ENCODE measurements around the gene DRC3.
"Not testable (repeated sequence)": the region's sequence is repeated elsewhere in the genome, so short reads cannot be mapped to it uniquely, and the experiment has no call there.

Gene DRC3, protein sequence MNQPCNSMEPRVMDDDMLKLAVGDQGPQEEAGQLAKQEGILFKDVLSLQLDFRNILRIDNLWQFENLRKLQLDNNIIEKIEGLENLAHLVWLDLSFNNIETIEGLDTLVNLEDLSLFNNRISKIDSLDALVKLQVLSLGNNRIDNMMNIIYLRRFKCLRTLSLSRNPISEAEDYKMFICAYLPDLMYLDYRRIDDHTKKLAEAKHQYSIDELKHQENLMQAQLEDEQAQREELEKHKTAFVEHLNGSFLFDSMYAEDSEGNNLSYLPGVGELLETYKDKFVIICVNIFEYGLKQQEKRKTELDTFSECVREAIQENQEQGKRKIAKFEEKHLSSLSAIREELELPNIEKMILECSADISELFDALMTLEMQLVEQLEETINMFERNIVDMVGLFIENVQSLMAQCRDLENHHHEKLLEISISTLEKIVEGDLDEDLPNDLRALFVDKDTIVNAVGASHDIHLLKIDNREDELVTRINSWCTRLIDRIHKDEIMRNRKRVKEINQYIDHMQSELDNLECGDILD

DNA sequence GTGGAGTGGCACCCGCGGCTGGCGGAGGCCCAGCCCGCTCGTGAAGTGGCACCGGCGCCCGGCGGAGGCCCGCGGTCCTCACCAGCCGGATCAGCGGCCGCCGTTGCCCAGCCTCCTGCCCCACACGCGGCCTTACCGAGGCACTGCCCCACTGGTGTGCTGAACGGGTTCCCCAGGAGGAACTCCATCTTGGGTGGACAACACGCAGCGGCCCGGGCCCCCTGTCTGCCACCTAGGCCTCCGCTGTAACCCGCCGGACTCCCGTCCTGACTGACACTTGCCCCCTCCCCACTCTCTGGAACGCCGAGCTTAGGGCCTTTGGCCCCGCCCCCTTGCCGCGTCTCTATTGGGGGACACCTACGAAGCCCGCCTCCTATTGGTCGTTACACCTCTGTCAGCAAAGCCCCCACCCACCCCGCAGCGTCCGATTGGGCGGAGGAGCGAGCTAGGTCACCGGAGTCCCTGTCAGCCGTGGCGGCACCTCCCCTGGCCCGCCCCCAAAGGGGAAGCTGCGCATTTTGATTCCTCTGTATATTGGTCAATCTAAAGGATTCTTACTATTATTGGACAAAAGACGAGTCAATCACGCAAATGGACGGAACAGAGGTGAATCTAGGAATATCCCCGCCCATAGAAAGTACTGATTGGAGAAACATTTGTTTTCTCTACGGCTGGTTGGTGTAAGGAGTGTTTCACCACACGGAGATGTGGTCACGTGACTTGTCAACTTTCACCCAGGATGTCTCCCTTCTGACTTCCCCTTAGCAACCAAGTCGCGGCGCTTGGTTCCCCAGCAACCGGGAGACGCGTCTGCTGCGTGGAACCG, at the start of gene DRC3, which contains the start of gene TOM1L2:
DRC3 (plus strand) TSS at position 737 of the 826 bp plus-strand sequence. CDS start 4,737 bp downstream, outside the sequence.
TOM1L2 (minus strand) TSS at position 275 of the 826 bp plus-strand sequence; CDS start at position 188, 87 bp downstream.
- DNase-seq (ENCODE audit: low spot score) = peak; percentile 100

DNA sequence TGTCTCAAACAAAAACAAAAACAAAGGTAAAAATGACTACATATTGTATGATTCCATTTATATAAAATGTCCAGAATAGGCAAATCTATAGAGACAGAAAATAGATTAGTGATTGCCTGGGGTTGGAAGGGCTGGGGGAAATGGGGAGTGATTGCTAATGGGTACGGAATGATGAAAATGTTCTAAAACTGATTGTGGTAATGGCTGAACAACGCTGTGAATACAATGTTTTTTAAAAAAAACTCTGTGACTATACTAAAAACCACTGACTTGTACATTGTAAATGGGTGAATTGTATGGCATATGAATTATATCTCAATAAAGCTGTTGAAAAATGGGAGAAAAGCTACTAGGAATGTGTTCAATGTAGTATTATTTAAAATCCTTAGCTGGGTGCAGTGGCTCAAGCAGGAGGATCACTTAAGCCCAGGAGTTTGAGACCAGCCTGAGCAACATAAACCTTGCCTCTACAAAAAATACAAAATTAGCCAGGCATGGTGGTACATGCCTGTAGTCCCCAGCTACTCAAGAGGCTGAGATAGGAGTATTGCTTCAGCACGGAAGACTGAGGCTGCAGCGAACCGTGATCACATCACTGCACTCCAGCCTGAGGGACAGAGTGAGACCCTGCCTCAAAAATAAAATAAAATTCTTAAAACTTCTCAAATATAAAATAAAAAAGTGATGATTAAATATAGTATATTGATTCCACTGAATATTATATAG, 48.4 kb upstream of the DRC3 start:
- DNase-seq (ENCODE audit: low spot score) = no peak

DNA sequence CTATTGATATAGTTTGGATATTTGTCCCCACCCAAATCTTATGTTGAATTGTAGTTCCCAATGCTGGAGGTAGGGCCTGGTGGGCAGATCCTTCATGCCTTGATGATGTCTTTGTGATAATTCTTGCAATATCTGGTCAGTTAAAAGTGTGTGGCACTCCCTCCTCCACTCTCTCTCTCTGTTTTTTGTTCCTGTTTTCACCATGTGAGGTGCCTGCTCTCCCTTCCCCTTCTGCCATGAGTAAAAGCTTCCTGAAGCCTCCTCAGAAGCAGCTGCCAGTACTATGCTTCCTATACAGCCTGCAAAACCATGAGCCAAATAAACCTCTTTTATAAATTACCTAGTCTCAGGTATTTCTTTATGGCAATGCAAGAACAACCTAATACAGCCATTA, 47.8 kb upstream of the DRC3 start:
- DNase-seq (ENCODE audit: low spot score) = no peak

DNA sequence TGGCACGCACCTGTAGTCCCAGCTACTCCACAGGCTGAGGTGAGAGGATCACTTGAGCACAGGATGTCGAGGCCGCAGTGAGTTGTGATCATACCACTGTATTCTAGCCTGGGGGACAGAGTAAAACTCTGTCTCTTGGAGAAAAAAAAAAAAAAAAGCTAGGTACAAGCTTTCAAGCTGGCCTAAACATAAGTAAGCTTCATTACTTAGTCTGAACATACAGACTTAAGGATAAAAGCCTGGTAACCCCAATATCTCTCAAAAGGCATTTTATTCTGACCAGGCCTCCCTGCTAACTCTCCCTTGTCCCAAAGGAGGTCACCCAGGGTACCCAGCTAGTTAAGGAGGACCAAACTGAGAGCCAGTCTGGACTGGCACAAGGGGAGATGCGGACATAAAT, 46.6 kb upstream of the DRC3 start:
- DNase-seq (ENCODE audit: low spot score) = no peak

DNA sequence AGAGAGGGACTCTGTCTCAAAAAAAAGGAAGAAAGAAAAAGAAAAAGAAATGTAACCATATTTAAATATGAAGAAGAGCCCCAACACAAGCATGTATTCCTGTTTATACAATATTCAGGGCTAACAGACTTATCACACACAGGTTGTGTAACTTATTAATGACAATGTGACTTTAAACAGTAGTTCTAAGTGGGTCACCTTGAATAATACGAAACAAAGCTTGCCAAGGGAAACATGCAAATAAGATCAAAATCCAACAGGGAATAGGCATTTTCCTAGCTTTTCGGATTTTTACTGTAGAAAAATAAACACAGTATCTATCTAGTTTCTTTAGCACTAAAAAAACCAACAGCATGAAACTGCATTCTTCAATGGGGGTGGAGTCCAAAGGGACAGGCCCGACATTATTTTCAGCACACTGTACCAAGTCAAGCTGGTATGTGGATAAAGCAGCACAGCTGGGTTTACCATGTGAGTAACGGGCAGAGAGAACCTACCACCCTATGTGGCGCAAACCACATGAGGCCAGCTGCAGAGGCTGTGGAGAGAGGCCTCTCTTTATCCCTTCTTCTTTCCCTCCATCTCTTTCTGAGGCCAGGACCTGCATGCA, 45.7 kb upstream of the DRC3 start:
- no peak for DNase-seq (ENCODE audit: low spot score)

DNA sequence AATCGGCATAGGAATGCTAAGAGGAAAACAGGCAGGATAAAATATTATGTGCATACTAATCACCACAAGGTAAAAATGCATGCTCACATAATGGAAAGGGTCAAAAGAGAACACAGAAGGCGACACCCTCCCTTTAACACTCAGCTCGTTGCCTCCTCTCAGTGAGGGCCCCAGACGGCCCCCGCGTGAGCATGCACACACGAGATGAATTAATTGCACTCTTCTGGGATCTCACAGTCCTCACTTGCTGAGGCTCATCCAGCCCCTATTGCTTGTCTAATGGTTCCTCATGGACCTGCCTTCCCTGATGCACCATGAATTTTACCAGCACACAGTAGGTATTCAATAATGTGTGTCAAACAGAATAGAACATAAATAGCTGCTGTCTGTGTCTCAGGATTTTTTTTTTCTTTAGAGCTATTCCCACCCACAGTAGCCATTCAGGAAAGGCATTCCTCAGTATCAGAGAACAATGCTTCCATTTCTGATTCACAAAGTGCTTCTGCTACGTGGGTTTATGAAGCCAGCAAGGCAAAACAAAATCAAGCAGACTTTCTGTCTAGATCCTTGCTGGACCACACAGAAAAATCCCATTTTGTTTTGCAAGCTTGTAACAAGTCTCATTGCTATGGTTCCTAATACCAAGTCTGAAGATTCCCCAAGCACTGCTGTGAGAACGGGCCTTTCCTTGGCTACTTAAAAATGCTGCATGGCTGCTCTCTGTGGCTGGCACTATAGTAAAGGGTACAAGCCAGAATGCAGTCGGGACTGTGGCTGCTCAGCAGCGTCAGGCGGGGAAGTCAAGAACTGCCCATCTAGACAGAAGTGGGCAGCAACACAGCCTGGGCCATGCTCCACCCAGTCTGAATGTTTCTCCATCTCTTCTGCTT, 44.0 kb upstream of the DRC3 start:
- no peak for DNase-seq (ENCODE audit: low spot score)

DNA sequence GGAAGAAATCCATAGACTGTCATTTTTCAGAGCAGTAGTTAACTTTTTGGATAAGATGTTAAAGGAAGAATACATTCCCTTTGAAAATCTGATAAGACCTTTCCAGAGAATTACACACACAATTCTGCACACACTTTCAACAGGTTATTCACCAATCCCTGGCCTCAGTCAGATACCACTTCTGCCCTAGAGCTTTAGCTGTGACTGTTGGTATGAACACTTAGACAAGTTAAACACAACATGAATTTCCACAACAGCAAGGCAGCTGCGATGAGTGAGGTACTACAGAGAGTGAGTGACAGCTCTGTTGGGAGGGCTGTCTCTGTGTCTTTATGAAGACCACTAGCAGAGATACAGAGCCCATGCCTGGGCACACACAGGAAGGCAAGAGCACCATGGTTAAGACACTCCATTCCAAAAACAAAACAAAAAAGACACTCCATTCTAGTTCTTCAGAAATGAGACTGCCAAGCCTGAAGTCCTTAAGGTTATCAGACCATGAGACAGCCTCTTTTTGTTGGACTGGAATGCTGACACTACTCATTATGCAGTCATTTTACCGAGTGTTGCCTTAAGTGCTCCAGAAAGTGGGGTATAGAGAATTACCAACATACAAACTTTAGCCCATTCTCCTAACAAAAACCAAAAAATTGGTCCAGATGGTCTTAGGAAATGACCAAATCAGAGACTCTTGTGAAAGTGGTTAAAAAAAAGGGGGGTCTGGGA, 42.8 kb upstream of the DRC3 start:
- no peak for DNase-seq (ENCODE audit: low spot score)

DNA sequence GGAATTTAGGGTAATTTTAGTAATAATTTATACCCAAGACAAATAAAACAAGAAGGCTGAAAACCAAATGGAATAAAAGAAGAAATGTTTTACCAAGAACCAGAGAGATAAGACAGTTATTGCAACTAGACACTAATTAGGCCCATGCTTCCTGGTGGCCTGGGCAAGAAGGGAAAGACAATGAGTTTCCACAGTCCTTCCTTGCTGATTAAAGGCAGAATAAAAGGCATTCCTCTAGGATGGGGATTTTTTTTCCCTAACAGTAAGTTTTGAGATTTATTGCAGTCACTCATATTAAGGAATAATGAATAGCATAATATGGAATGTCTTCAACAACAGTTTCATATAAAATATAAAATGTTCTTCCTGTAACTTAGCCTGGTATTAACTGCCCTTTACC, 42.0 kb upstream of the DRC3 start:
- no peak for DNase-seq (ENCODE audit: low spot score)

DNA sequence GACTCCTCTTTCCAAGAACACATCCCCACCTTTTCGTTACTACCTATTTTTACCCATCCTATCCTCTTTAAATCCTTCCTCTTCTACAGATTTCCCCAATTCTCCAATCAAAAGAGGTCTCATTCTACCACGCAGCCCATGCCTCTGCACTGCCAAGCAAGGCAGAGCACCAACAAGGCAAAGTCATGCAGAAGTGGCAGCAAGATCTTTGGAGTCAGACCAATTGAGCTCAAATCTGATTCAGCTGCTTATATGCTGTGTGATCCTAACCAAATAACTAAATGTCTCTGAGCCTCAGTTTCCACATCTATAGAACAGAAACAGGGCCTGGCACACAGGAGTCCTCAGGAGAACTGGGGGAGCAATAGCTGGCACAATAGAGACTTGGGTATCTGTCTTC, 41.5 kb upstream of the DRC3 start:
- DNase-seq (ENCODE audit: low spot score) = no peak

DNA sequence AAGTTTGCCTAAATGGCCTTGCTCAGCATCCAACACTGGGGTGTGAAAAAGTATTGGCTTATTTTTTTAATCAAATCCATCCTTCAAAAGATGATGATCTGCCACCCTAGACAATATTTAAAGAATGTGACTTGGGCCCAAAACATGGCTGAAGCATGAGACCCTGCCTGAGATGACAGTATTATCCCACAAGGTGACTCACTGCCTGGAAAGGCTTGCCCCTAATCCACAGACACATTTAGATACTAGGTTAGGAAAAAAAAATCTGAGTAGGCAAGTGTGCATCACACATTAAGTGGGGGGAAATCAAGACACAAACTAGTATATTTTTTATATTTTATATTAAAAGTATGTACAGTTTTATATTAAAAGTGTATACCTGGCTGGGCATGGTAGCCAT, 38.9 kb upstream of the DRC3 start:
- no peak for DNase-seq (ENCODE audit: low spot score)

DNA sequence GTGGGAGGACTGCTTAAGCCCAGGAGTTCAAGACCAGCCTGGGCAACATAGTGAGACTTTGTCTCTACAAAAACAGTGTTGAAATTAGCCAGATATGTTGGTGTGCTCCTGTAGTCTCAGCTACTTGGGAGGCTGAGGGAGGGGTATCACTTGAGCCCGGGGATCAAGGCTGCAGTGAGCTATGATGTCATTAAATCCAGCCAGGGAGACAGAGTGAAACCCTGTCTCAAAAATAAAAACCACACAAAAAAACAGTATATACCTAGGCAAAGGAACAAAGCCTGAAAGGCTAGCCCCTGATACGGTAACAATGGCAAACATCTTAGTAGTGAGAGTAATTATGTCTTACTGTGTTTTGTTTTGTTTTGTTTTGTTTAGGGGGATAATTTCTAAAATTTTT, 38.4 kb upstream of the DRC3 start:
- DNase-seq (ENCODE audit: low spot score) = no peak

DNA sequence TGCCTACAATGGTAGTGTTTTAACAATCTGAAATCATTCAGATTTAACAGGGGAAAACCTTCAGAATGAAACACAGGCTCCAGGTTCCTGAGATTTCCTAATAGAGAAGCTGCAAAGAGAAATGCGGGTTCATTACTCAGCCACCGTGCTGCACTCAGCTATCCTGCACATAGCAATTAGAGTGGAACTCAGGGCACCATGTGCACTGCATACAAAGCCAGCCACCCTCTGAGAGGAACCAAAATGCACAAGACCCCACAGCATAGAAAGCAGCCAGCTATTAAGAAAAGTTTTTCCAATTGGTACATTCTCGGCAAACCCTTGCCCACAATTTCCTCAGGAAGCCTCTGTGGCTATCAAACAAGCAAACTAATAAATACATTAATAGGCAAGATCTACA, 37.9 kb upstream of the DRC3 start:
- DNase-seq (ENCODE audit: low spot score) = no peak

DNA sequence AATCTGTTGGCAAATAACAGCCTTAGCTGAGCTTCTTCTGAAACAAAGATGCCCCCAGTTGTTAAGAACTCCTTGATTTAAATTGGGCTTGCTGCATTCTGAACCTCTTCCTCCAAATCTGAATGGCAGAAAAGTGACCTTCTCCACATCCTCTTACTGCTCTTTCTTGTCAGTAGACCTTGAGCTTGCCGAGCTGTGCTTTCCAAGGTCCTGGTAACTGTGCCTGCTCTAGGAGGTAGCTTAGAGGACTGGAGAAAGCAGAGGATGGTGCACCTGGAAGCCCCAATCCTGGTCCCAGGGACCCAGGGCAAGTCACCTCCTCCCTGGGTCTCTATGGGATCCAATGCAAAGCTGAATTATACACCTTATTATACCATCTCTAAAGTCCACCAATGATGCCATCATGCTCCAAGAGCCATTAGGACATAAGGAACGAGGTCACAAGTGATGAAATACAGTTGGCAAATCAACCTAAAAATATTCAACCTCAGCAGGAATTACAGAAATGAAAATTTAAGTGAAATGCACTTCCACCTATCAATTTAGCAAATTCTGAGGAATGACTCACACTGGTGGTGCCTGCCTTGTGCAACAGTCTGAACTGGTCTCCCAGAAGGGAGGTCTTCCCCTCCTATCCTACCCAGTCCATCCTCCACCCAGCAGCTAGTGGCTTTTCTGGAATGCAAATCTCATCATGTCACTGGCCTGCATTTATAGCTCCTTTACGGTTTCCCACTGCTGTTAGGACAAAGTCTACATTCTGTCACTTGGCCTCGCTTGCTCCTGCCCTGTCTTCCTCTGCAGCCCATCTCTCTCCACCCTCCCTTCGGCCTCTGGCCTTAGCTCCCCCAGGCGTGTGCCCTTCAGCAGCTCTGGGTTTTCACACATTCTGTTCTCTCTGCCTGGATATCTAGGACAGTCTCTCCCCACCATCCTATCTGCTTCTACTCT, 37.1 kb upstream of the DRC3 start:
- DNase-seq (ENCODE audit: low spot score) = no peak

DNA sequence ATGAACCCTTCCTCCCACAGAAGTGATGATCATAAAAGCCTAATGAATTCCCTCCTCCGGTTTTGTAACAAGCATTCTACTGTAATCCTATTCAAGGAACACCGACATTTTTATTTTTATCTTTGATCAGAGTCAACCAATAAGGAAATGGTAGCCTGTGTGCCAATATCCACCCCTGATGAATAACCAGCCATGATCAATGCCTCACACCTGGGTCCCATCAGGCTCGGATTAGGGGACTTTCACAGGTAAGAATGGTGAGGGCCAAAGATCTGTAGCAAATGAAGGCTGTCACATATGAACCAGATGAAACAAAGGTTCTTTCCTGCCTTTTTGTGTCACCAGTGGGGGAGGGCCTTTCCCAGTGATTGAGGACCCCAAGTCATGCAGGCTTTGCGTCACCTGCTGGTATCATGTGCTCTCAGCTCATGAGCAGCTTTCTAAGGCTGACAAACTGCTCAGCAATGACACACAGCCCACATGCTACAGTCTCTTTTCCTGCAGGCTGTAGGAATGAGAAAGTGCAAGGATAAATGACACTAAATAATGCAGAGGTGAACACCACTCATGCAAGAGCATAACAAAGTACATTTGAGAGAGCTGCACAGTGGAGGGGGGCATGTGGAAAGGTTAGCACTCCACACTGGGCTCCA, 35.3 kb upstream of the DRC3 start:
- no peak for DNase-seq (ENCODE audit: low spot score)

DNA sequence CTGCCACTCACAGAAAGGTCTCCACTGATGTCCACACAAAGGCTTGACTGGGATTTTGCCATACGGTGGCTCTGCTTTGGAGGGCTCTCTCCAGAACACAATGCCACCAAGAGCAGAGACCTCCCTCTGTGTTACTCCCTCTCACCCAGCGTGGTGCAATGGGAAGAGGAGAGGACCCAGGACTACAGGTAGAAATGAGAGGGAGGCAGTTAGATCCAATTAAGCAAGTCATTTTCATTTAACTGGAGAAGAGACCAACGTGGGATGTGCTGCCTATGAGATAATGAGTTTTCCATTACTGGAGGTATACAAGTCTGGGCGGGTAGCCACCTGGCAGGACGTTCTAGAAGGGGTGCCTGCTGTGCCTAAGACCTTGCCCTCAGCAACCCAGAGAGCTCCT, 34.7 kb upstream of the DRC3 start:
- DNase-seq (ENCODE audit: low spot score) = no peak

DNA sequence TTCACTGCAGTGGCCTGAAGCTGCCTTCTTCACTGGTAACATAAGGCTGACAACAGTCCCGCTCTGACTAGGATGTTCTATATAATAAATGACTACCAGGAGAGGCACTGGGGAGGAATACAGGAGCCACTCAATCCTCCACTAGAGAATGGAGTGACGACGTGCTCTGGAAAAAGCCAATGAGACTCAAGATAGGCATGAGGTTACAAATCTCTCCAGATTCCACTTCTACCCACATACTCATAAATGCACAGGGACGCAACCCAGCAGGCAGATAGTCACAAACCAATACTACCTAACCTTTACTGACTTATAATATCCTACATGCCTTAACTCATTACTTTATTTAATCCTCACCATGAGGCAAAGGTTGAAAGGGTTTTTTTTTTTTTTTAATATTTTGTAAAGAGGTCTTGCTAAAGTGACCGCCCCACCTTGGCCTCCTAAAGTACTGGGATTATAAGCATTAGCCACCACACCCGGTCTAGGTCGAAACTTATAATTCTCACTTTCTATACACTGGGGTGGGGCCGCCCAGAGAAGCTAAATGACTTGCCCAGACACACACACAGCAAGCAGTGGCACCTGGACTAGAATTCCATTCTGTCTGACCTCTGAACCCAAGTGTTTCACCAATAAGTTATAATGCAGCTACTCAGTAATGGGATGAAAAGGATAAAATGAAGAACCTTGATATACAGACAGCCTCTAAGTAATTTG, 34.1 kb upstream of the DRC3 start:
- DNase-seq (ENCODE audit: low spot score) = no peak

DNA sequence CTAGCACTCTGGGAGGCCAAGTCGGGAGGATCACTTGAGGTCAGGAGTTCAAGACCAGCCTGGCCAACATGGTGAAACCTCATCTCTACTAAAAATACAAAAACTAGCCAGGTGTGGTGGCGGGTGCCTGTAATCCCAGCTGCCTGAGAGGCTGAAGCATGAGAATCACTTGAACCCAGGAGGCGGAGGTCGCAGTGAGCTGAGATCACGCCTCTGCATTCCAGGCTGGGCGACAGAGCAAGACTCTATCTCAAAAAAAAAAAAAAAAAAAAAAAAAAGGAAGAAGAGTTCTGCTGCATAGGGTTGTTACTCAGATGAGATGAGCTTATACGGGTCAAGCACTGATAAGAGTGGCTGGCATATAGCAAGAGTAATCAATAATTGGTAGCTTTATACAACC, 32.7 kb upstream of the DRC3 start:
- DNase-seq (ENCODE audit: low spot score) = not testable (repeated sequence)

DNA sequence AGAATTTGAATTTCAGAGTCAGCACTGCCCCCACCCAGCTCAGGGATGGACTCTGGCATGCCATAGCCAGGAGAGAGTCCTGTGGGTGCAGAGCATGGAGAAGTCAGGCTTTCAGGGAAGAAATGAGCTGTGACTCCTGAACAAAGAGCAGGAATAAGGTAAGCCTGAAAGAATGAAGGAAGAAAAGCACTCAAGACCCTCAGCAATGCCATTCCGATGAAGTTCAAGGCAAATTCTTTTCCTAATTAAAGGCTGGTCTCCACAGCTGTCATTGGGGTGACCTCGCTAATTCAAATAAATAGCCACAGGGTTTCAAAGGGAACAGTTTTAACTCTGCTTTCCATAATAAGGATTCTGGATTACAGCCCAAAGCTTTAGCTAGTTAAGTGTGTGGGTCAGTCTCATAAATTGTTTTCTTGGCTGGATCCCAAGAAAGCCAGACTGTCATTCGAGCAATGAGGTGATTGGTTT, 32.2 kb upstream of the DRC3 start:
- no peak for DNase-seq (ENCODE audit: low spot score)
